IMR-90 (cell line): ENCODE measurements around the gene FBXO30. TPM values are rescaled to one million over a fixed set of nuclear protein-coding genes. Genes with fewer than 3 reads are reported as not detected.

Source experiments
- ATAC-seq: fragments of 200-7000 bp; cut with Tn5 transposase; 2 replicates; pipeline ENCODE4 v1.9.1; 2020; ENCODE audit warnings: low read depth, mild to moderate bottlenecking, moderate library complexity
- BruUV-seq: library from RNA; stranded (reverse); fragments of 400-500 nt; replicated peaks from 2 replicates; lab custom pipeline; 2021; lab: Mats Ljungman, UMichigan
- CTCF ChIA-PET: fragments of 300-600 bp; formaldehyde crosslinking; extraction: SDS; loops from one replicate; lab custom pipeline; 2021; ENCODE audit warnings: antibody characterized with exemption; lab: Yijun Ruan, JAX
- POLR2A ChIA-PET: fragments of 300-600 bp; sonication (Branson Sonifier 250); formaldehyde crosslinking; loops from one replicate; lab custom pipeline; 2022; ENCODE audit warnings: antibody characterized with exemption; ENCODE audit not compliant: unreplicated experiment; lab: Charles Lee
- DNase-seq: peaks from one replicate; pipeline ENCODE4 v3.0.0; 2013
- H2AFZ ChIP-seq: replicated peaks from 2 replicates; pipeline ENCODE3; 2013; ENCODE audit warnings: low read length, mild to moderate bottlenecking; ENCODE audit not compliant: poor library complexity
- H2AK5ac ChIP-seq: 2 replicates; pipeline ENCODE4 v1.6.1; 2013; ENCODE audit warnings: low read depth, low read length, inconsistent platforms
- H2AK9ac ChIP-seq: replicated peaks from 2 replicates; pipeline ENCODE3; 2013; ENCODE audit warnings: mild to moderate bottlenecking, low read depth, low read length, moderate library complexity; ENCODE audit not compliant: poor library complexity
- H2BK120ac ChIP-seq: 2 replicates; pipeline ENCODE4 v1.6.1; 2013; ENCODE audit warnings: low read depth, low read length, inconsistent platforms
- H2BK15ac ChIP-seq: 3 replicates; pipeline ENCODE4 v1.6.1; 2013; ENCODE audit warnings: low read depth, low read length, inconsistent platforms
- H2BK20ac ChIP-seq: 2 replicates; pipeline ENCODE4 v1.6.1; 2013; ENCODE audit warnings: low read depth, mild to moderate bottlenecking, inconsistent platforms, low read length, moderate library complexity
- H2BK5ac ChIP-seq: 2 replicates; pipeline ENCODE4 v1.6.1; 2013; ENCODE audit warnings: mild to moderate bottlenecking, low read depth, low read length, inconsistent platforms; ENCODE audit not compliant: poor library complexity, severe bottlenecking
- H3K14ac ChIP-seq: replicated peaks from 2 replicates; pipeline ENCODE4 v1.6.1; 2013; ENCODE audit warnings: low read depth, low read length, inconsistent platforms
- H3K18ac ChIP-seq: 2 replicates; pipeline ENCODE4 v1.6.1; 2013; ENCODE audit warnings: low read depth, low read length, control low read depth
- H3K23ac ChIP-seq: 2 replicates; pipeline ENCODE4 v1.6.1; 2013; ENCODE audit warnings: low read depth, low read length, inconsistent platforms
- H3K27ac ChIP-seq: 2 replicates; pipeline ENCODE4 v1.5.1; 2013; ENCODE audit warnings: mild to moderate bottlenecking, control low read depth, low read length; ENCODE audit not compliant: insufficient read depth
- H3K27me3 ChIP-seq: 2 replicates; pipeline ENCODE4 v1.6.1; 2013; ENCODE audit warnings: low read length; ENCODE audit not compliant: control insufficient read depth, insufficient read depth
- H3K36me3 ChIP-seq: 2 replicates; pipeline ENCODE4 v1.6.1; 2013; ENCODE audit warnings: low read length, mixed read lengths; ENCODE audit not compliant: control insufficient read depth, insufficient read depth
- H3K4ac ChIP-seq: 2 replicates; pipeline ENCODE4 v1.6.1; 2013; ENCODE audit warnings: low read depth, low read length, inconsistent platforms
- H3K4me1 ChIP-seq: 2 replicates; pipeline ENCODE4 v1.6.1; 2013; ENCODE audit warnings: low read length, mixed read lengths; ENCODE audit not compliant: control insufficient read depth, insufficient read depth
- H3K4me2 ChIP-seq: 2 replicates; pipeline ENCODE4 v1.6.1; 2013; ENCODE audit warnings: low read depth, mild to moderate bottlenecking, control low read depth, low read length, moderate library complexity
- H3K4me3 ChIP-seq: 2 replicates; pipeline ENCODE4 v1.5.1; 2013; ENCODE audit warnings: low read depth, mild to moderate bottlenecking, control low read depth, low read length, moderate library complexity; ENCODE audit not compliant: insufficient read depth
- H3K56ac ChIP-seq: 2 replicates; pipeline ENCODE4 v1.6.1; 2013; ENCODE audit warnings: low read length, inconsistent platforms; ENCODE audit not compliant: insufficient read depth; ENCODE audit errors: extremely low read depth
- H3K79me1 ChIP-seq, 2 experiments: 2 replicates each; pipeline ENCODE4 v1.6.1; 2013; ENCODE audit warnings: low read length in 2 of 2, inconsistent platforms in 1 of 2, low read depth in 1 of 2
- H3K9ac ChIP-seq: 2 replicates; pipeline ENCODE4 v1.6.1; 2013; ENCODE audit warnings: low read depth, low read length, control low read depth
- H3K9me1 ChIP-seq: 2 replicates; pipeline ENCODE4 v1.6.1; 2013; ENCODE audit warnings: low read length, inconsistent platforms; ENCODE audit not compliant: insufficient read depth
- H3K9me3 ChIP-seq: 2 replicates; pipeline ENCODE4 v1.6.1; 2013; ENCODE audit warnings: low read length; ENCODE audit not compliant: control insufficient read depth, insufficient read depth
- H4K20me1 ChIP-seq: 2 replicates; pipeline ENCODE4 v1.6.1; 2013; ENCODE audit warnings: low read length, inconsistent platforms; ENCODE audit not compliant: insufficient read depth
- H4K5ac ChIP-seq: 2 replicates; pipeline ENCODE4 v1.6.1; 2013; ENCODE audit warnings: mild to moderate bottlenecking, low read depth, low read length, control low read depth
- H4K8ac ChIP-seq, 2 experiments: 2 replicates each; pipeline ENCODE4 v1.6.1; 2013; ENCODE audit warnings: low read depth in 2 of 2, low read length in 2 of 2, control low read depth in 1 of 2, inconsistent platforms in 1 of 2
- H4K91ac ChIP-seq: 2 replicates; pipeline ENCODE4 v1.6.1; 2013; ENCODE audit warnings: low read depth, low read length, inconsistent platforms; ENCODE audit not compliant: insufficient read depth
- CEBPB ChIP-seq: IDR thresholded peaks from 2 replicates; pipeline ENCODE4 v1.6.1; 2012; ENCODE audit warnings: low read depth, low read length, improper control_type of control experiment
- CHD1 ChIP-seq: IDR thresholded peaks from 2 replicates; pipeline ENCODE4 v1.6.1; 2012; ENCODE audit warnings: low read depth, low read length, improper control_type of control experiment
- WGBS, 2 experiments: methylation state at CpG; one replicate each; pipeline versions ENCODE4 v1.1.5 to v1.1.7; 2013; ENCODE audit warnings: missing lambda C conversion rate in 2 of 2; ENCODE audit not compliant: insufficient read length in 1 of 2; ENCODE audit errors: extremely low coverage in 2 of 2; 5-methylcytosine and 5-hydroxymethylcytosine counted together
- dilution Hi-C: fragments of 300-500 bp; cut with HindIII; formaldehyde crosslinking; loops from one replicate; pipeline ENCODE4 v1.14.3; 2018; ENCODE audit warnings: low sequenced_read_pairs; ENCODE audit not compliant: unreplicated experiment
- in situ Hi-C: fragments of 300-500 bp; cut with MboI; formaldehyde crosslinking; loops from 3 replicates; pipeline ENCODE4 v1.14.3; 2019; ENCODE audit warnings: low sequenced_read_pairs, inconsistent platforms, mixed read lengths
- intact Hi-C: fragments of 100-400 bp; cut with micrococcal nuclease; formaldehyde crosslinking; loops from 2 replicates; pipeline ENCODE4 v1.10.0; 2022
- polyA plus RNA-seq, 3 experiments: library from polyadenylated mRNA; depleted of rRNA; stranded (reverse); fragments of >200 nt; gene quantifications; 2 replicates each; pipeline ENCODE4 v1.2.3, GENCODE V29; 2012; ENCODE audit warnings: low replicate concordance in 1 of 3
- total RNA-seq: library from RNA; depleted of rRNA; stranded (reverse); fragments of >200 nt; gene quantifications from 2 replicates; pipeline ENCODE4 v1.2.3, GENCODE V29; 2012

FBXO30 gene
- total and polyA plus RNA-seq, 2 of the 4 experiments (the other 2 are of a cell fraction): 3.1 to 9.3 TPM

DNA sequence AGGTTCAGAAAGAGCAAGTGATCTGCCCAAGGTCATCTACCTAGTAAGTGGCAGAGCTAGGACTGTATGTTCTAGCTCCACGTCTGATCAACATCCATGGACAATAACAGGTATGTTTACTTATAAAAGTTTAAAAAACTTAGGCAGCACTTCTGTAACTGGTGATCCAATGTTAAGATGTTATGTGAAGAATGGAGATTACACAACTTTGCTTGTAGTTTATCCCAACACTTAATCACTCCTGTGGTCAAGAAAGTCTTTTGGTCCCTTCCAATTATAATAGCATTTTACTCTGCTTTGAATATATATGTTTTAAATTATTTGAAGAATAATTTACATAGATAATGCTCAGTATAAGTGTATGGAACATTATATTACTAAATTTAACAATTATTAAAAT, 4.8 kb downstream of the FBXO30 start:
- no peak overlapping the region for H3K18ac ChIP-seq
- no peak overlapping the region for H3K4ac ChIP-seq

More for the DNA sequence above, 4.8 kb downstream of the FBXO30 start:
- BruUV-seq: no TSS peak
- Histone ChIP-seq H2AK9ac (no peak overlapping the region), H3K27ac (no peak overlapping the region), H2BK120ac (no peak overlapping the region), H3K27me3 (no peaks in the 10 kb centered on the region), H3K14ac (no peak overlapping the region), H4K91ac (no peak overlapping the region), H3K79me1 (peaks cover 19 to 52% of the 10 kb centered on the region in 2 experiments), H4K20me1 (peaks cover 42% of the 10 kb centered on the region), H2BK15ac (no peak overlapping the region), H3K56ac (no peak overlapping the region), H2BK20ac (no peak overlapping the region), H4K5ac (no peak overlapping the region), H4K8ac (no peak overlapping the region), H3K9me3 (no peaks in the 10 kb centered on the region), H2AK5ac (no peak overlapping the region), H3K4me3 (no peak overlapping the region), H3K36me3 (peaks cover 13% of the 10 kb centered on the region), H3K9ac (no peak overlapping the region), H2BK5ac (no peak overlapping the region), H3K4me2 (peak overlapping the region; percentile 60; the same call in 1 of the 2 replicates), H2AFZ (no peak overlapping the region), H3K23ac (no peak overlapping the region), H3K9me1 (peaks cover 5% of the 10 kb centered on the region), H3K4me1 (peaks cover 4% of the 10 kb centered on the region)
- dilution Hi-C loops: no loop called here
- ChIA-PET CTCF (no interaction called here), POLR2A (no interaction called here)
- intact Hi-C loops: loop anchor here (10.0 kb wide), 1 partner anchor 735 kb away; the partner anchor contains the start of gene RAB32
- WGBS, 2 experiments: no CpG with 5 or more reads among the region's 1 CpG
- TF ChIP-seq CEBPB (peak; percentile 81), CHD1 (no peak)
- DNase-seq (peak; percentile 43), ATAC-seq (no peak)
- in situ Hi-C loops: loop anchor here (5.0 kb wide), 1 partner anchor 72 kb away; the partner anchor contains the start of gene EPM2A
